Measurements from ENCODE around the gene NET1.
A peak's percentile ranks its signal among the peaks of the same experiment; 100 is the strongest.
"Not testable (repeated sequence)": the region's sequence is repeated elsewhere in the genome, so short reads cannot be mapped to it uniquely, and the experiment has no call there.

The NET1 gene, protein sequence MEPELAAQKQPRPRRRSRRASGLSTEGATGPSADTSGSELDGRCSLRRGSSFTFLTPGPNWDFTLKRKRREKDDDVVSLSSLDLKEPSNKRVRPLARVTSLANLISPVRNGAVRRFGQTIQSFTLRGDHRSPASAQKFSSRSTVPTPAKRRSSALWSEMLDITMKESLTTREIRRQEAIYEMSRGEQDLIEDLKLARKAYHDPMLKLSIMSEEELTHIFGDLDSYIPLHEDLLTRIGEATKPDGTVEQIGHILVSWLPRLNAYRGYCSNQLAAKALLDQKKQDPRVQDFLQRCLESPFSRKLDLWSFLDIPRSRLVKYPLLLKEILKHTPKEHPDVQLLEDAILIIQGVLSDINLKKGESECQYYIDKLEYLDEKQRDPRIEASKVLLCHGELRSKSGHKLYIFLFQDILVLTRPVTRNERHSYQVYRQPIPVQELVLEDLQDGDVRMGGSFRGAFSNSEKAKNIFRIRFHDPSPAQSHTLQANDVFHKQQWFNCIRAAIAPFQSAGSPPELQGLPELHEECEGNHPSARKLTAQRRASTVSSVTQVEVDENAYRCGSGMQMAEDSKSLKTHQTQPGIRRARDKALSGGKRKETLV

DNA sequence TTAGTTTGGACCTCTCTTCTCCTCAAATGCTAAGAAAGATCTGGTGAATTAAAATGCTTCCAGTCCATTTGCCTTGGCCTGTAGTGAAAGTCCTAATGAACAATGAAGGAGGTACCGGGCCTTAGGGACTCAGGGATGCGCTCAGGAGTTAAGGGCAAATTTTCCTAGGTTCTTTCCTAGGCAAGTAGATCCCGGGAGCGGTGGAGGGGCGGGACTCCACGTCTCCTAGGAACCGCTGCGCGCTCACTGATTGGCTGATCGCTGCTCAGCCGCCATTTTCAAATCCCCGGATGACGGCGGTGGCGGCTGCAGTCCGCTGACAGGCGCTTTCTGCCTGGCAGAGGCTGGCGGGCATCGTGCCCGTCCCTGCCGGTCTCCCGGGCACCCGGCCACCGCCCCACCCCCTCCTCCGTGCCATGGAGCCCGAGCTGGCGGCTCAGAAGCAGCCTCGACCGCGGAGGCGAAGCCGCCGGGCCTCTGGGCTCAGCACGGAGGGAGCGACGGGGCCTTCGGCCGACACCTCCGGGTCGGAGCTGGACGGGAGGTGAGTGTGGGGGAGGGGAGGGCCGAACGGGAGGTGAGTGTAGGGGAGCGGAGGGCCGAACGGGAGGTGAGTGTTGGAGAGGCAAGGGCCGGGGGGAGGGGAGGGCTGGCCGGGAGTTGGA, at the start of gene NET1:
Gene NET1 (plus strand): TSS at position 281 of the 665 bp plus-strand sequence. CDS start 136 bp downstream, at position 417.
- DNase-seq = peak; percentile 90

DNA sequence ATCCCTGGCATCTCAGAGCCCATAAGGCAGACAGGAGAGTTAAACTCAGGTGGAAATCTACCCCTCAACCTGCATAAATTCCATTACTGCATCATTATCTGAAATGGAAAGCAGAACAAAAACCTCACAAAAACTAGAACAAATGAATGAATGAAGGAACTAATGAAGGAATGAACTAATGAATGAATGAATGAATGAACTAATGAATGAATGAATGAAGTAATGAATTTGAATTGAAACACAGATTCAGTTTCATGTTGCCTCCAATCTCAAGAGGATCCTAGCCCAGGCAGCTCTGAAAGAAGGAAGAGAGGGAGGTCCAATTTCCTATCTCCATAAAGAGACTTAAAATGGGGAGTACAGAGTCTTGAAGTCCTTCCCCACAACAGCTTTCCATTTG, 49.5 kb upstream of the NET1 start:
- no peak for DNase-seq

- DNase-seq = no peak
Observed at GRCh38 chr10:5364374-5364773, 48.0 kb upstream of the NET1 start.

- DNase-seq = no peak
Observed at GRCh38 chr10:5364890-5365338, 47.4 kb upstream of the NET1 start, which contains the start of gene UCN3. UCN3 (plus strand) TSS chr10:5364966; CDS start chr10:5373721, 8,755 bp downstream.

- no peak for DNase-seq
Observed at GRCh38 chr10:5365928-5366327, 46.4 kb upstream of the NET1 start.

DNA sequence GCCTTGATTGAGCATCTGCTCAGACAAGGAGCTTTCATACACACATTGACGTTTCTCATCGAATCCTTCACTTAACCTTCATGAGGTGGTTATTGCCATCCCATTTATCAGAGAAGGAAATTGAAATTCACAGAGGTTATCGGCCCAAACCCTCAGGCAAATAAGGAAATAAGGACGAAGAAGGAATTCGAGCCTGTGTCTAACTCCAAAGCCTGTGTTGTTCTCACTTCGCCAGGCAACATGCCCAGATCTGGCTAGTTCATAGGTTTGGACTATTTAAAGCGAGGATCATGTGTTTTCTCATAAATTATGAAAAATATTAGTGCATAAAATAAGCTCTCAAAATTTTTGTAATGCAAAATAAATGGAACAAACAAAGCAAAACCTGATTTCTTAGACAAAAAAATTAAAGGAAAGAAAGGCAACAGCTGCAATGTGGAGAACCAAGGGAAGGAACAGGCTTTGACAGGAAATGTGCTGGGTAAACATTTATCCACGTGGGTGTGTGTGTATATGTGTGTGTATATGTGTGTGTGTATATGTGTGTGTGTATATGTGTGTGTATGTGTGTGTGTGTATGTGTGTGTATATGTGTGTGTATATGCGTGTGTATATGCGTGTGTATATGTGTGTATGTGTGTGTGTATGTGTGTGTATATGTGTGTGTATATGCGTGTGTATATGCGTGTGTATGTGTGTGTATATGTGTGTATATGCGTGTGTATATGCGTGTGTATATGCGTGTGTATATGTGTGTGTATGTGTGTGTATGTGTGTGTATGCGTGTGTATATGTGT, 42.8 kb upstream of the NET1 start:
- DNase-seq = no peak

DNA sequence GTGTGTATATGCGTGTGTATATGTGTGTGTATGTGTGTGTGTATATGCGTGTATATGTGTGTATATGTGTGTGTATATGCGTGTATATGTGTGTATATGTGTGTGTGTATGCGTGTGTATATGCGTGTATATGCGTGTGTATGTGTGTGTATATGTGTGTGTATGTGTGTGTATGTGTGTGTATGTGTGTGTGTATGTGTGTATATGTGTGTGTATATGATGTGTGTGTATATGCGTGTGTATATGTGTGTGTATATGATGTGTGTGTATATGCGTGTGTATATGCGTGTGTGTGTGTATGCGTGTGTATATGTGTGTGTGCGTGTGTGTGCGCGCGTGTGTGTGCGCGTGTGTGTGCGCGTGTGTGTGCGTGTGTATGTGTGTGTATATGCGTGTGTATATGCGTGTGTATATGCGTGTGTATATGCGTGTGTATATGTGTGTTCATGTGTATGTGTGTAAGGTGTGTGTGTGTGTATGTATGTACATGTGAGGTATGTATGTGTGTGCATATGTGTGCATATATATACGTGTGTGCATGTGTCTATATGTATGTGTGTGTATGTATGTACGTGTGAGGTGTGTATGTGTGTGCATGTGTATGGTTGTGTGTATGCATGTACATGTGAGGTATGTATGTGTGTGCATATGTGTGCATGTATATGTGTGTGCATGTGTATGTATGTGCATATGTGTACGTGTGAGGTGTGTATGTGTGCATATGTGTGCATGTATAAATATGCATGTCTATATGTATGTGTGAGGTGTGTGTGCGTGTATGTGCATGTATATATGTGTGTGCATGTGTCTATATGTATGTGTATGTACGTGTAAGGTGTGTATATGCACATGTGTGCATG, 41.6 kb upstream of the NET1 start:
- no peak for DNase-seq

DNA sequence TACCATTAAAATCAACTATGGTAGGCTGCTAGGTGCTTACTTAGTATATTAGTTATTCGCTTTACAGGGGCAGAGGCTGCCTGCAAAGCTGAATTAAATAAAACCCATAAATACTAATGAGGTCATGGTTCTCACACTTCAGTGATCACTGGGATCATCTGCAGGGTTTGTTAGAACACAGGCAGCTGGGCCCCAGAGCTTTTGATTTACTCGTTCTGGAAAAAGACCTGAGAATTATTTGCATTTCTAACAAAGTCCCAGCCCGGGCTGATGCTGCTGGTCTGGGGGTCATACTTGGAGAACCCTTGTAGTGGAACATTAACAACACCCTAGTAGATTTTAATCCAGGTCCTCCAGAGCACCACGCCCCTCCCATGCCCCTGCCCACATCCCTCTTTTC, 39.0 kb upstream of the NET1 start:
- no peak for DNase-seq

GRCh38 chr10:5373891-5374611, 38.3 kb upstream of the NET1 start:
- DNase-seq = no peak

GRCh38 chr10:5376450-5376849, 35.9 kb upstream of the NET1 start:
- DNase-seq = no peak

- DNase-seq = not testable (repeated sequence)
Observed at GRCh38 chr10:5379202-5379601, 33.2 kb upstream of the NET1 start.

DNA sequence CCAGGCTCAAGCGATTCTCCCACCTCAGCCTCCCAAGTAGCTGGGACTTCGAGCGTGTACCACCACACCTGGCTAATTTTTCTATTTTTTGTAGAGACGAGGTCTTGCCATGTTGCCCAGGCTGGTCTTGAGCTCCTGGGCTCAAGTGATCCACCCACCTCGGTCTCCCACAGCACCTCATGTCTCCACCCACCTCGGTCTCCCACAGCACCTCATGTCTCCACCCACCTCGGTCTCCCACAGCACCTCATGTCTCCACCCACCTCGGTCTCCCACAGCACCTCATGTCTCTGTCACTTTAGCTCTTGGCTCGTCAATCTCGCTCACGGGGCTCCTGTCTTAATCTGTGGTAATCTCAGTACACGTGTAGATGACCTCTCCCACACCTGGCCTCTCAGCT, 32.0 kb upstream of the NET1 start:
- not testable (repeated sequence) for DNase-seq

DNA sequence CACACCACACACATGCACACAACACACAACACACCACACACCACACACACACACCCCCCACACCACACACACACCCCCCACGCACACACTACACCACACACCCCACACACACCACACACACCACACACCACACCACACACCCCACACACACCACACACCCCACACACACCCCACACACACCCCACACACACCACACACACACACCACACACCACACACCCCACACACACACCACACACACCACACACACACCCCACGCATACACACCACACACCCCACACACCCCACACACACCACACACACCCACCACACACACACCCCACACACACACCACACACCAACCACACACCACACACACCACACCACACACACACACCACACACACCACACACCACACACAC, 31.2 kb upstream of the NET1 start:
- no peak for DNase-seq

- DNase-seq = no peak
Observed at GRCh38 chr10:5385224-5385623, 27.1 kb upstream of the NET1 start.

DNA sequence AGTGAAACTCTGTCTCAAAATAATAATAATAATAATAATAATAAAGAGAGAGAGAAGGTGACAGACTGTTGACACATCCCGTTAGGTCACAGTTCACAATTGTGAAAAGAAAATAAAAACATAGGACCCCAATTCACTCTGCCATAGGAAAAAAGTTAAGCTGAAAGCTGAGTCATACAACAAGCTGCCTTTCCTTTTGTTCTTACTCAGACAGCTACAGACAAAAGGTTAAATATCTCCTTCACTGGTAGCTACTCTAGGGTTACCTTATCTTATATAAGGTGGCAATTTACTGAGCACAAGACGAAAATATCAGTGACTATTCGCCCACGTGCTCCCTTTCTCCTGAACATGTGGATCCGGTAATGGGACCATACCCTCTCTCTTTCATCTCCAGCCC, 25.2 kb upstream of the NET1 start:
- no peak for DNase-seq

DNA sequence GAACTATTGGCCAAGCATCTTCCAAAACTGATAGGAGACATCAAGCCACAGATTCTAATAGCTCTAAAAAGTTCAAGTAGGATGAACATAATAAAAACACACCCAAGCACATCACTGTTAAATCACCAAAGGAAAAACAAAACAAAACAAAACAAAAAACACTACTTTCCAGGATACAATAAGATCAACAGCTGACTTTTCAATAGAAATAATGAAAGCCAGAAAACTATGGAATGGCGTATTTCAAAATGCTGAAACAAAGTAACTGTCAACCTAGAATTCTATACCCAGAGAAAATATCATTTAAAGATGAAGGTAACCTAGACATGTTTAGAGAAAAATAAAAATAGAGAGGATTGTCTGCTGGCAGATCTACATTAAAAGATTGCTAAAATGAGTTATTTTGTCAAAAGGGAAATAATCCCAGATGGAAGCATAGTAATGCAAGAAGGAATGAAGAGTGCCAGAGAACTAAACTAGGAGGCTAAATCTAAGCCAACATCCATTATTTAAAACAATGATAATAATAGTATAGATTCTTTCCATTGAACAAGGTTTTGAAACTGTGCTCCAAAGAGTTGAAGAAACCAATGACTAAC, 21.7 kb upstream of the NET1 start:
- no peak for DNase-seq

DNA sequence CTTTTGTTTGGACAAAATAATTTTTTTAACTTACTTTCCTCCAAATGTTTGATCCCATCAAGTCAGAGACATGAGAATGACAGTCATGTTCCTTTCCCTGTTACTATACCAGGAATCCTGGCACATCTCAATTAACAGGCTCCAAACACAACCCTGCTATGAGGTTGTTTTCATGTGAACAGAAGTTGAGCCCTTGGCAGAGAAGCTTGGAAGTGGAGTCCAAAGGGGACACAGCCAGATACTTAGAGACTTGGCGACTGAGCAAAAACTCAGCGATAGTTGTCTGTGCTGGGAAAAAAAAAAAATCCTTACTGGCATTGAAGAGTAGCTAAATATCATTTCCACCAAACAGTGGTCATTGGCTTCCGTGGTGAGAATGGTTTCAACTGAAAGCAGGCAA, 20.6 kb upstream of the NET1 start:
- DNase-seq = peak; percentile 46

DNA sequence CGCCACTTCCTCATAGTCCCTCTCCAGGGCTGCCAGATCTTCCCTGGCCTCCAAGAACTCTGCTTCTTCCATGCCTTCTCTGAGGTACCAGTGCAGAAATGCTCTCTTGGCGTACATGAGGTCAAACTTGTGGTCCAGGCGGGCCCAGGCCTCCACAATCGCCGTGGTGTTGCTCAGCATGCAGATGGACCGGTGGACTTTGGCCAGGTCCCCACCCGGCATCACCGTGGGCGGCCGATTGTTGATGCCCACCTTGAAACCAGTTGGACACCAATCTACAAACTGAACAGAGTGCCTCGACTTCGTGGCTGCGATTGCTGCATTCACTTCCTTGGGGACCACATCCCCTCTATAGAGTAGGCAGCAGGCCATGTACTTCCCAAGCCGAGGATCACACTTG, 18.8 kb upstream of the NET1 start:
- DNase-seq = no peak

- DNase-seq = no peak
Observed at GRCh38 chr10:5395168-5395567, 17.2 kb upstream of the NET1 start.

- DNase-seq = peak; percentile 63
Observed at GRCh38 chr10:5396556-5397300, 15.6 kb upstream of the NET1 start.

All from NCI-H446 treated with DMSO at 0.1 percent for 48 hours (cell line).